Measurements from ENCODE around the gene ECE1.

Gene ECE1

DNA sequence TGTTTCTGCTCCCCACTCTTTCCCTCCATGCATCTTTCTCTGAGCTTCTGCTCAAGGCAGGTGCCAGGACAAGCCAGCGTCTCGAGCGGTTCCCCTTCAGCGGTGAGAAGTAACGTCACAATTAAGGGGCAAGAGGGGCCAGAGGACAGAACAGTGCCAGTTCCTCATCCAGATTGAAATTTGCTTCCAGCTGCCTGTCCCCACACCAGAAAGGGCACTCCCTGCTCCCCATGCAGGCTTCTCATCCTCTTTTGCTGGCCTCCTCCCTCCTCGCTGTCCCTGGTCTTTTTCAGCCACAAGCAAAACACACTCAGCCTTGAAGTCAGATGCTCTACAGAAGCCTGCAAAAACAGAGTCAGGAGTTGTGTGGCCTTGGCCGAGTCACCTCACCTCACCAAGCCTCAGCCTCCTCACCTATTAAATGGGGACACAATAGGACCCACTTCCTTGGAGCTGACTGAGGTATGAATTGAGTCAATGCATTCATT, 35.0 kb upstream of the ECE1 start:
- DNase-seq: no peak

DNA sequence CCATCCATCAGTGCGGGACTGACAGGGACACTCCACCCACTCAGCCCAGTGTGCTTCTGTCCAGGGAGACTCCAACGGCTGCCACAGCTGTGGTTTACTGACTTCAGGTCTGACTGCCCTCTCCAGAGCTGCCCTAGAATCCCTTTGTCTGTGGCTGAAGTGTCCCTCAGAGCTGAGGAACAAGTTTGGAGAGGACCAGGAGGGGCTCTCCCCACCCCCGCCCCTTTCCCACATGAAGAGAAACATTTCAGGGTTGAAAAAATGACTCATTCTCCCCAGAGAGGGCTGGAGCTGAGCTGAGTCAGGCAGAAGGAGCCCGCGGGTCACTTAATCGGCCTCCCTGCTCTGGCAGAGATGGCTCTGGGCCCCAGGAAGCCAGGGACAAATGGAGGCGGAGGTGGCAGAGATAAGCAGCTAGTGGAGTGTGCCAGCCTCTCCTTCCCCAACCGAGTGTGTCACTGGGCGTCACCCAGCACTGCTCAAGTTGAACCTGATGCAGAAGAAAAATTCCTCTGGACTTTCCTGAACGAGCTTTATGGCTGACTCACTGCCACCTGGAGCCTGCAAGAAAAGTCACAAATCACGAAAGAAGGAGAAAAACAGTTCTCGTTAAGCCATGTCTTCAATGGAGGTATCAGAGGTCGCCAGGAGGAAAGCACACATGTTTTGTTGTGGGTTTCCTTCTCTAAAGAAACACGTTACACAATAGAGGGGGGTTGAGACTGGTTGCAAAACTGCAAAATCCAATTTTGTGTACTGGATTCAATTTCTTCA, 34.3 kb upstream of the ECE1 start:
- peak; percentile 74 for DNase-seq

DNA sequence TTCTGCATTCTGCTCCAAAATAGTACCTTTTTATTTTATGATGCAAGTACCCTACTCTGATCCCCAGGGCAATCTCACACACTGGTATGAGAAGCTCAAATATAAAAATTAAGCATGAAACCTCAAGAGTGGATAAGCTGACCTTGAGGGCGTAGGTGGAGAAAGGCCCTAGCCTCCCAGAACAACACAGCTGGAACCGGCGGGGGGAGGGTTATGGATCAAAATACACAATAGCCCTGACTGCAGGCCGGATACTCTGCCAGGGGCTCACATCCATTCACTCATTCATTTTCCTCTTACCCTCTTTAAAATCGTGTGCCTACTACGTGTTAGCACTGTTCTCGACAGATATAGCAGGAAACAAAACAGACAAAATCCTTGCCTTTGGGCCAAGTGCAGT, 32.8 kb upstream of the ECE1 start:
- DNase-seq: no peak

DNA sequence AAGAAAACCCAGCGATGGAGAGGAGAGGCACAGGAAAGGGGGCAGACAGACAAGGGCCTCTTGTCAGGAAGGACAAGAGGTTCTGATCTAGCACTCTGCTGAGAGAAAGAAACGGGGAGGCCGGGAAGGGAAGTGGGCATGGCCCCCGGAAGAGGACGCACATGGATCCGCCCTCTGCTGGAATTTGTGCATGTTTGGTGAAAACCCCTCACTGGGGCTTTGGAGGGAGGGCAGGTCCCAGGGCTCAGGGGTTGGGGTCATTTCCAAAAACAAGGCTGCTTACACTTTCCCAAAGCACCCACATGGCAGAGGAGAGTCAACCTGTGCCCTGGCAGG, 32.4 kb upstream of the ECE1 start:
- no peak for DNase-seq

DNA sequence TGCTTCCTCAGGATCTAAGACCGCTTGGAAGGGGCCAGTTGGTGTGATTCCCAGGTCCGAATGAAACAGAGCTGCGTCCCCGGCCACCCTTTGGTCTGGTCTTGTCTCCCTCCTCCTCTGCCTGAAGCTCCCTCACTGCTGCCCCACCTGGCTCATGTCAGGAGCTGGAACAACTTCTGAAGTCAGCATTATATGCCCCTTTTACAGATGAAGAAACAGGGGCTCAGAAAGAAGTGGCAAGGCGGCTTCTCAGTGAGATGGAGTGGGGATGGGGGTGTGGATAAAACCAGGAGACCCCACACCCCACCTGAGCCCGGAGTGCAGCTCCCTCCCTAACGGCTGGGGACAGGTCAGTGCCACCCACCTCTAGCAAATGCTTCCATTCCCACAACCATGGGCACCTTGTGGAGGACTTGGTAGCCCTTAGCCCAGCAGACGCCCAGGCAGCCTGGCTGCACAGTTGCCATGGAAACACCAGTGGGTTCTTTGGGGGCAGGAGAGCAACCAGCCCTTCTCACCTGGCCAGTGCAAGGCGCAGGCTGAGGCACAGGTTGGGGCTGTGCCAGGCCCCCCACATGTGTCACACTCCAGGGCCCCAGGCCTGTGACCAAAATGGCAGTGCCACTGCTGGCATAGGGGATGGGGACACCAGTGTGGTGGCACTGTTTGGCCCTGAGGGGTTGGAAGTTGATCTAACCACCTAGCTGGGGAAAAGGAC, 31.9 kb upstream of the ECE1 start:
- no peak for DNase-seq

DNA sequence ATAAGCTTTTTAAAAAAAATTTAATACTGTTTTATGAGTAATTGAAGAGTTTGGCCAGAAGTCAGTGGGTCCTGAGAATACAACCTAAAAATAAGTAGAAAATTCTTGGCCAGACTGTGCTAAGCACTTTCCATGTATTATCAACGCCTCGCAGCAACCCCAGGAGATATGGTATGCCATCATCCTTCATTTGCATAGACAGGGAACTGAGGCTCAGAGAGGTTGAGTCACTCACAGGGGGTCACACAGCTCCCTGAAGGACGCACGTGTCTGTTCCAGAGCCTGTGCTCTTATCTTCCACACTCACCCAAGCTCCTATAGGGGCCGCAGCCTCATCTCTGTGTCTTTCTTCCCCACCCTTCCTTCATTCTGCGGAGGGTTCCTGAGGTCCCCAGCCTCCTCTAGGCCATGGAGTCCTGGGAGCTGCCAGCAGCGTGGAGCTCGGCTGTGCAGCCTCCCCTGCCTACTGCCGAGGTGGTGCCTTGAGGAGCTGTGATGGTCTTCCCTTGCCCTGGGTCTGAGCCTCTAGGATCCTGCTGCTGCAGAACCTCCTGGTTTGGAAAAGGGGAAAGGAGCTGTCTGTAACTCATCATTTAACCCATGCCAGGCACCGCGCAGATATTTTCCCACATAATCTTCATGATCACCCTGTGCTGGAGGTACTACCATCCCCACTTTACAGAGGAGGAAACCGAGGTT, 30.3 kb upstream of the ECE1 start:
- no peak for DNase-seq

DNA sequence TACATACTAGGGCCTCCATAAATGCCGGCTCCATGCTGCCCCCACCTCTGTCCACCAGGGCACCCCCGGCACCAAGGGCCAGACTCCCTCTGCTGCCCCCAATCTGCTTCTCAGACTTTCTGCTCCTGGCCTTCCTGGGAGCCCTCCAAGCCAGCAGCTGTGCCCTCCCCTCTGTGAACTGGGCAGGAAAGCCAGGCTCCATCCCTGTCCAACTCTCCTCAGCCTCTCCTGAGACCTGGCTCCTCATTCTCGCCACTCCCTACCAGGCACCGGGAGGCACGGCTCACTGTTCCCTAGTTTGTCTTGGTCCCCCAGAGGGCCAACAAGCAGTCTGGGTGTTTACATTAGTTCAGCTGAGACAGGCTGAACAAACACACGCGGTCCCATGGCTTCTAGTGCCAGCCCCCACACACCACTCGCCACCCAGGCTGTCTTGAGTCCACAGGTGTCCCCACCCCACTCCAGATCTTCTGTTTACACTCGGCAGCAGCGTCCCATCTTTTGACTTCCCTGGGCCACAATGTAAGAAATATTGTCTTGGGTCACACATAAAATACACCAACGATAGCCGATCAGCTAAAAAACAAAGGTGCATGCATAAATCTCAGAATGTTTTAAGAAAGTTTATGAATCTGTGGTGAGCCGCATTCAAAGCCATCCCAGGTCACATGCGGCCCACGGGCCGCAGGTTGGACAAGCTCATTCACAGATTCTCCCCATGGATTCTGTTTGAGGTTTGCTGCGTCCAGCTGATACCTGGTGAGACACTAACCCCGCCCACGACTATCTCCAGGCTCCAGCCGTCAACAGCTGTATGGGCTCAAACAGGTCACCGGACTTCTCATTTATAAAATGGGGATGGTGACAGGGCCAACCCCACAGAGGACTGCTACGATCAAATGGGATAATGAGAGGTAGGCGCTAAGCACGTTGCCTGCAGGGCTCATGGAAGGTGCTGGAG, 29.5 kb upstream of the ECE1 start:
- DNase-seq: peak; percentile 72

DNA sequence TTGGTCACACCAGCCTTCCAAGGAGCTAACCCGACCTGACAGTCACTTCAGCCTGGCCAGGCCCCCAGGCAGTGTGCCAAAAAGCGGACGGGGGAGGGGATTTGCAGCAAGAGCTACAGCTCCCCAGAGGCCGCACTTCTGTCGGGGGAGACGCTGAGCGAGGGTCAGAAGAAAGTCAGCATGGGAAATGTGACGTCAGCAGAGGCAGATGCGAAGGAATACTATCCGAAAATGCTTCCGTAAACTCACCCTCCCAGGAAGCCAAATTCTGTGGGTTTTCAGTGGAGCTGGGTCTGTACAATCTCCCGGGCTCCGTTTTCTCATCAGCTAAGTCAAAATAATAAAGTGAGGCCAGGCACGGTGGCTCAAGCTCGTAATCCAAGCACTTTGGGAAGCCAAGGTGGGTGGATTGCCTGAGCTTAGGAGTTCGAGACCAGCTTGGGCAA, 28.5 kb upstream of the ECE1 start:
- DNase-seq: no peak

DNA sequence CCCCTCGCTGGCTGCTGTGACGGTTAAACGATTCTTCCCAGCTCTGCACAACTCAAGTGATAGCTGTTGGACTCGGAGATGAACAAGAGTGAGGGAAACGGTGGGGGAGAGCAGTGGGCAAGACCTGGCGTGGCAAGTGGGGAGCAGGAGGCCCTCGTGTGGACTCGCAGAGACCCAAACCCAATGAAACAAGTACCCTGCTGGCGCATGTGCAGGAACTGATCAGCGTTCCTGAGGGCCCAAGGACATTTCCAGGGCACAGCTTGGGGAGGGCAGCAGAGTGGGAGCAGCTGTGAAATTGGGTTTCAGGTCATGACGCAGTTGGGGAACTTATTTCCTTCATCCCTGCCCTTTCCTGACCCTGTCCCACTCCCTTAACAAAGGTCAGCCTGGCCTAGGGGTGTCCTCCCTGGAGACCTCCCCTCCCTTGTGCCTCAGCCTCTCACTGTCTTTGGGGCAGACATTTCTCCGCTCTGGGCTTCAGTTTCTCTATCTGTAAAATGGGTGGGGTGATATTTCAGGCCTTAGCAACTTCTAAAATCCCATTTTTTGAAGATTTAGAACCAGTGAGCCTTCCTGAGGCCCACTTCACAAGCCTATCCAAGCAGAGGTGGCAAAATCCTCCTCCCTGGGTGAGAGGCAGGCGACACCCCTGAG, 27.9 kb upstream of the ECE1 start:
- no peak for DNase-seq

DNA sequence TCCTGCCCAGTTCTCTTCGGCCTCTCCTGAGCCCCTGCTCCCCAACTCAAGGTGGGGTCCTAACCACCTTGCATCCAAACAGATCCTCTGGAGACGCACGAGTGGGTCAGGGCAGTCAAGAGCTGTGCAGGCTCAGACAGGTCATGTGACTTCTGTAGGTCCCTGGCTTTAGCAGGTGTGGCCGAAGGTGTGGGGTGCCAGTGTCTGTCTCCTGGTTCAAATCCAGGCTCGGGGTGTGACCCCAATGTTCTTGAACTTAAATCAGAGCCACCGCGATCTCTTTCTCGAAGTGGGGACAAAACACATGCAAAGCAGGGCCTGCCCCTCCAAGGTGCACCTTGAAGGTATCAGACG, 27.4 kb upstream of the ECE1 start:
- DNase-seq: no peak

DNA sequence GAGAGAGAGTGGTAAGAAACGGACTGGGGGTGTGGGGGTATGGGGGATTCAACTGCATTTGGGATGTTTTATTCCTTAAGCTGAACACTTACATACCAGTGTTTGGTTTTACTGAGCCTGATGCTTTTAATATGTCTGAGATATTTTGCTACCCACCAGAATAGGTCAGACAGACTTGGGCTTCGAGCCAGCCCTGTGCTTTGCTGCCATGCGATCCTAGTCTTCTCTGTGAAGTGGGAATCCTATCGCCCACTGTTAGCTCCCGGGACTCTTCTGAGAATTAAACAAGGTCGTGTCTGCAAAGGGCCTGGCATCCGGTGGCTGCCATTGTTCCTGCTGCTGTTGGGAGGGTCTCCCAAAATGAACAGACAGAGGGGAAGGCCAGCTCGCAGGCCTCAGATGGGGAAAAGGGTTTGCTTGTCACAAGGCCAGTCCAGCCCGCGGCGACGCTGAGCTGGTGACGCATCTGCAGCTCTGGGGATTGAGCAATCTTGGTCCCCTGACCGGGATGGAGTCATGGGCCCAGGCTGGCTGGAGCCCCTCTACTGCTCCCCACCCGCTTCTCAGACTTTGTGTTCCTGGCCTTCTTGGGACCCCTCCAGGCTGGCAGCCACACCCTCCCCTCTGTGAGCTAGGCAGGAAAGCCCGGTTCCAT, 26.9 kb upstream of the ECE1 start:
- no peak for DNase-seq

DNA sequence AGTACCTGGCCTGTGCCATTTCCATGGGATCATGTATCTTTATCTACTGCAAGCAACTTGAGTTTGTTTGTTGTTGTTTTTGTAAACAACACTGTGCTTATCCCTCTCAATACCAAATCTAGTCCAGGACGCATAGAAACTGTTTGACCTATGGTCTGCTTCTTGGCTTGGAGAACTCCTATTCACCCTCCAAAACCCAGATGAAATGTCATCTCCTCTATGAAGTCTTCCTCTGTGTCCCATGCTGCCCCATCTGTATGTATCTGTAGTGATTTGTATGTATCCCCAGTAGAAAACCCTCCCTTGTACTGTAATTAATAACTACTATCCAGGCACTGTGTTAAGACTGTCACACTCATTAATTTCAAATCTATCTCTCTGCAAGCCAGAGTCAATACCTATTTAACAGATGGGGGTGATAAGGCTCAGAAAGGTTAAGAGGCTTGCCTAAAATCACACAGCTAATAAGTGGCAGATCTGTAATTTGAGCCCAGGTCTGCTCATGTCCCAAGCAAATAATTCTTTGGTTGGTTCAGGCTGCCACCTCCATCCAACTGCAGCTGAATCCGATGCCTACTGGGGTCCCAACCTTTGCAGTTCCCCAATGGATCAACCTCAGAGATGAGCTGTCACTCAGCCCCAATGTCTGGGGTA, 24.6 kb upstream of the ECE1 start:
- DNase-seq: no peak

DNA sequence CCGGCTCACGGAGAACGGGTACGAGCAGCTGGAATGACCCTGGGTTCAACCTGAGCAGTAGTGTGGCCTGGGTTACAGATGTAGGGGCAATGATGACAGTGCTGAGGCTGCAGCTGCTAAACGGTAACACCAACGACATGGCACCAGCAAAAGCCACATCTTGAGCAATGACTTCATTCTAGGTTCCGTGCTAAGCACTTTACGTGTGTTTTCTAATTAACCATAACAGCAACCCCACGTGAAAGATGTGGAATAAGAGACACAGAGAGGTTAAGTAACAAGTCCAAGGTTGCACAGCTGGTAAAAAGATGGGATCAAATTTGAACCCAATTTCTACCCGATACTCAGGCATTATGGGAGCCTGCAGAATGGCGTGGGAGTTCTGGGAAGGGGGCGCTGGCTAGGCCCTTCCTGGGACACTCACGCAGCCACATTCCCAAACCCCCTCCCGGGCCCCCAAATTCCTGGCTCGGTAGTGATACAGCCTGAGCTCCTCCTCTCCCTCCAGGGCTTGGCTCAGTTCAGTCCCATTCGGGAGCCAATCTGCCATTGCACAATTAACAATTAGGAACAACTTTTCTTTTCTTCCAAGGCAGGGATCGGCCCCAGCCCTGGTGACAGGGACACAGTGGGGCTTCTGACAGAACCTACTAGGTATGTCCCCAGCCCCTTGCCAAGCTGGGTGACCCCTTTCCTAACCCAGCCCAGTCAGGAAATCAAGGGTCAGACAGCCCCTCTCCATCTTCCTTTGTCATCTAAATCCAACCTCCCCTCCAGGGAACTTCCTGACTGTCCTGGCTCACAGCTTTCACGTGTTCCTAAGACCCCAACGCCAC, 23.8 kb upstream of the ECE1 start:
- DNase-seq: no peak

DNA sequence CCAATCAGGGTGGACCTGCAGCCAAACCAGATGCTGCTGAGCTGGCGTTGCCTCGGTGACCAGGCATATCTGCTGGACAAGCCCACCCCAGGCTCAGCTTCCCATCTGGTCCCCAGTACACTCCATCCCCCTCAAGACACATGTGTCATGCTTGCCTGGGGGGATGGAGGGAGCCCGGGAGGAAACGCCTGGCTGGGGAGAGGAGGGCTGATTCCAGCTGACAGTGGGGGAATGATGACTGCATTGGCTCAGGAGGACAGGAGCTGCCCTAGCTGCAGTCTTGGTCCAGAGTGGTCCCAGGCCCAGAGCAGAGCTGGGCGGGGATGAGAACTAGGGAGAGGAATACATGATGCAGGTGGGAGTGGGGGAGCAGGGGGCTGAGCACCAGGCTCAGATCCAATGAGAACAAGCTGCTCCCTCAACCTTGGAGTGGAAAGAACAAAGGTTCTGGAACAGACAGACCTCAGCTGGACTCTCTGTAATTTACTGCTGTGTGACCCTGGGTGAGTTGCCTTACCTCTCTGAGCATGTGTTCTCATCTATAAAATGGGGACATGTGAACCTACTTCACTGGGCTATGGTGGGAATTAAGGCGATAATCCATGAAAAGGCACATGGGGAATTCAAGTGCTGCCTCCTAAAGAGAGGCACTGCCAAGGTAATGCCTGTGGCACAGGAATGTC, 23.1 kb upstream of the ECE1 start:
- no peak for DNase-seq

DNA sequence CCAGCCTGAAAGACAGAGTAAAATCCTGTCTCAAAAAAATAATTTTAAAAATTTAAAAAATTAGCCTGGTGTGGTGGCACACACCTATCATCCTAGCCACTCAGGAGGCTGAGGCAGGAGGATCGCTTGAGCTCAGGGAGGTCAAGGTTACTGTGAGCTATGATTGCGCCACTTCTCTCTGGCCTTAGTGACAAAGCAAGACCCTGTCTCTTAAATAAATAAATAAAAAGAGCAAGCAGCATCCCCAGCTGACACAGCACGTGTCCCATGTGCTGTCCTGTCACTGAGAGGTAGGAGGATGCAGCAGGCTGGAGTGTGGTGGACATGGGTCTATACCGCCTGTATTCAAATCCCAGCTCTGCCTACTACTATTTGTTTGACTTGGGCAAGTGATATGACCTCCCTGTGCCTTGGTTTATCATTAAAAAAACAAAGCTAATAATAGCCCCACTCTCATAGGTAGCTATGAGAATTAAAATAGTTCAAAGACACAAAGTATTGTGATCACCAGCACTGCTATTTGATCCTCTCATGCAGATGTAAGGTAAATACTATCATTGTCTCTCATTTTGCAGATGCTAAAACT, 22.2 kb upstream of the ECE1 start:
- DNase-seq: no peak

DNA sequence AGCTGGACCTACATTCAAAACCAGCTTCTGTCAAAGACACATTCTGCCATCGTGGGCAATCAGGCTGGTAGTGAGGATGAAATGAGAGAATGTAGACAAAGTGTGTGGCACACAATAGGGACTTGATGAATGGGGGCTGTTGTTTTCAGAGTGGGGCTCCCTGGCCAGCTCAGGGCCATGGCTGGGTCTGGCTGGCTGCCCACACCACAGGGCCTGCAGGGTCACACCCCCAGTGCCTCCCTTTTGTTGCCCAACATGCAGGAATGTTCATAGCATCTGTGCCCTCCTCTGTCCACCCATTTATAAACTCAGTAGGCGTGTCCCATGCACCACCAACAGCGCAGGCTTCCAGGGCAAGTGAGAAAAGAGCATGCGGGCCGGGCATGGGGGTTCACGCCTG, 20.8 kb upstream of the ECE1 start:
- no peak for DNase-seq

DNA sequence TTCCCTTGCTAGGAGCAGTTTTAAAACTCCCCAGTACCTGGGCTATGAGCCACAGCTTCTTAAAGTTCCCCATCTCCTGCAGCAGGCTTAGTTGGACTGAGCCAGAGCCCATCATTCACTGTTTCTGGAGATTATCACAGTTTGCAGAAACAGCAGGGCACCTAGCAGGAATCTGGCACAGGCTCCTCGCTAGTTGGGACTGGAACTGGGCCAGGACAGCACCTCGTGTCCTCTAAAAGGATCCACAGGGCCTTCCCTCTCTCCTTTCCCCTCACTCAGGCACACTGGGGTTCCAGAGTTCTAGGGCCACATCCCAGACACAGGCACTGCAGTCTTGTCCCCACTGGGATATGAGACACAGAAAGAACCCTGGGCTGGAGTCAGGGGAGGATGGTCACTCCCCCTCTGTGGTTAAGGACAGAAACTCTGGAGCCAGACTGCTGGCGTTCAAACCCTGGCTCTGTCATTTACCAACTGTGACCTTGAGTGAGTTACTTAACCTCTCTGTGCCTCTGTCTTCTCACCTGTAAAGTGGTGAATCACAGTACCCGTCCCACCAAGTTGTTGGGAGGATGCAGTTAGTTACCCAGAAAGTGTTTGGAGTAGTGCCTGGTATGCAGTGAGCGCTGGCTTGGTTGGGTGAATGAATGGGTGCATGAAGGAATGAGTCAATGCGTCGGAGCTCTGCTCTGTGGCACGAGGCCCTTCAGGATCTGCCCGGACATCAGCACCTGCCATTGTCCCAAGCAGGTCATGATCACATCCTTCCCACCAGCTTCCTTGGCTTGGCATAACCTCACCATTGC, 18.8 kb upstream of the ECE1 start:
- DNase-seq: no peak

DNA sequence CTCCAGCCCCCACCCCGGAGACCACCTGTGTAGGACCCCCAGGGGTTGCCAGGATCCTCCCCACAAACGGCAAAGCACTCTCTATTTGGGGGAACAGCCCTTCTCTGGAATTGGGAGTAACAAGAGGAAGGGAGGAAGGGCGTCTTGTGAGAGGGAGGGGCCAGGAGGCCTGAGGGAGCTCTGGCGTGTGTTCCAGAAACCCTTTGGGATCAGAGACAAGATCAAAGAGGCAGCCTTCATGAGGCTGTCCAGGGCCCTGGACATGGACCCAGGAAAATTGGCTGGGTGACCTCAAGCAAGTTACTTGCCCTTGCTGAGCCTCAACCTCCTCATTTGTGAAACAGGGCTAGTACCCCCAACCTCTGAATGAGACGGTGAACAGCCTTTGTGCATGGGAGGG, 18.1 kb upstream of the ECE1 start:
- DNase-seq: no peak
